A549 (cell line): ENCODE data around the gene CMIP. TPM values are rescaled to one million over a fixed set of nuclear protein-coding genes. Genes with fewer than 3 reads are reported as not detected.

Experiments used
- ATAC-seq, 2 experiments: fragments of 200-7000 bp in 1 of 2; fragments of >200 bp in 1 of 2; cut with Nextera tagmentation in 1 of 2; cut with Tn5 transposase in 1 of 2; 3 replicates each; pipeline versions ENCODE4 v1.8.0 to v1.9.1; 2018 to 2020; ENCODE audit warnings: mild to moderate bottlenecking in 1 of 2, moderate library complexity in 1 of 2
- CTCF ChIA-PET: fragments of 300-600 bp; sonication (Branson Sonifier 250); formaldehyde crosslinking; extraction: SDS; loops from one replicate; lab custom pipeline; 2021; ENCODE audit warnings: antibody characterized with exemption, inconsistent platforms; lab: Yijun Ruan, JAX
- POLR2A ChIA-PET: fragments of 350-600 bp; formaldehyde crosslinking; extraction: SDS; loops from one replicate; lab custom pipeline; 2021; ENCODE audit warnings: antibody characterized with exemption, inconsistent platforms; lab: Yijun Ruan, JAX
- DNase-seq, 2 experiments: peaks; one replicate each; pipeline versions ENCODE4 v3.0.0 to v3.0.0-alpha.2; 2011 to 2016; ENCODE audit warnings: low read depth in 1 of 2, low spot score in 1 of 2
- FAIRE-seq: peaks from 2 replicates; lab custom pipeline; 2011; peaks lifted over from hg19 to GRCh38; lab: Jason Lieb, UNC
- H3K27ac ChIP-seq, 2 experiments: fragments of >200 bp; sonication (Bioruptor Twin); formaldehyde crosslinking; 3 replicates each; pipeline ENCODE4 v1.5.1; 2016 to 2017
- H3K4me1 ChIP-seq: fragments of >200 bp; sonication (Bioruptor Twin); formaldehyde crosslinking; 3 replicates; pipeline ENCODE4 v1.6.1; 2016
- H3K4me2 ChIP-seq: fragments of >200 bp; sonication (Bioruptor Twin); formaldehyde crosslinking; 3 replicates; pipeline ENCODE4 v1.6.1; 2016
- H3K4me3 ChIP-seq: fragments of >200 bp; sonication (Bioruptor Twin); formaldehyde crosslinking; 3 replicates; pipeline ENCODE4 v1.5.1; 2016
- H3K9me3 ChIP-seq: fragments of >200 bp; sonication (Bioruptor Twin); formaldehyde crosslinking; 3 replicates; pipeline ENCODE4 v1.6.1; 2016
- BHLHE40 ChIP-seq: IDR thresholded peaks from 2 replicates; pipeline ENCODE4 v1.6.1; 2012; ENCODE audit warnings: low read depth, low read length, inconsistent platforms
- CBX2 ChIP-seq: fragments of 200-600 bp; sonication (generic); IDR thresholded peaks from 2 replicates; pipeline ENCODE4 v1.6.1; 2016; ENCODE audit warnings: low read depth, mild to moderate bottlenecking, borderline replicate concordance
- CEBPB ChIP-seq, 2 experiments: fragments of >200 bp in 1 of 2; sonication (Bioruptor Twin) in 1 of 2; formaldehyde crosslinking in 1 of 2; IDR thresholded peaks; 2 replicates each; pipeline ENCODE4 v1.6.1; 2012 to 2016
- CHD4 ChIP-seq: fragments of 200-600 bp; sonication (generic); IDR thresholded peaks from 2 replicates; pipeline ENCODE4 v1.6.1; 2016; ENCODE audit warnings: antibody characterized with exemption, mild to moderate bottlenecking, borderline replicate concordance
- FOSL2 ChIP-seq, 2 experiments: fragments of 450-650 bp in 1 of 2; fragments of >200 bp in 1 of 2; sonication (Bioruptor Twin) in 1 of 2; formaldehyde crosslinking; IDR thresholded peaks; 2 replicates each; pipeline versions ENCODE4 v1.5.0 to v1.6.1; 2016 to 2020; ENCODE audit warnings: mild to moderate bottlenecking in 1 of 2, moderate library complexity in 1 of 2
- GATA3 ChIP-seq: IDR thresholded peaks from 2 replicates; pipeline ENCODE4 v1.6.1; 2012; ENCODE audit warnings: borderline replicate concordance
- HEYL ChIP-seq: fragments of 250-450 bp; sonication (Bioruptor Pico); IDR thresholded peaks from 2 replicates; pipeline ENCODE4 v1.8.0; 2021; ENCODE audit warnings: mild to moderate bottlenecking, moderate library complexity
- HOXB13 ChIP-seq: fragments of 250-450 bp; sonication (Bioruptor Pico); IDR thresholded peaks from 2 replicates; pipeline ENCODE4 v1.5.0; 2020; ENCODE audit warnings: low read depth, mild to moderate bottlenecking, moderate library complexity
- KDM1A ChIP-seq: fragments of 200-600 bp; sonication (generic); IDR thresholded peaks from 2 replicates; pipeline ENCODE4 v1.6.1; 2016; ENCODE audit warnings: low read depth, mild to moderate bottlenecking
- NFE2L2 ChIP-seq: fragments of 150-350 bp; conservative IDR thresholded peaks from 2 replicates; pipeline ENCODE4 v1.6.1; 2014; ENCODE audit warnings: low read length
- NR3C1 ChIP-seq: fragments of >200 bp; sonication (Bioruptor Twin); formaldehyde crosslinking; IDR thresholded peaks from 3 replicates; pipeline ENCODE4 v1.6.1; 2017
- POLR2AphosphoS2 ChIP-seq: conservative IDR thresholded peaks from 2 replicates; pipeline ENCODE4 v1.6.1; 2012; ENCODE audit warnings: low read length, improper control_type of control experiment, inconsistent platforms
- RNF2 ChIP-seq: fragments of 200-600 bp; sonication (generic); IDR thresholded peaks from 2 replicates; pipeline ENCODE4 v1.6.1; 2016; ENCODE audit warnings: low read depth, mild to moderate bottlenecking, antibody characterized with exemption, moderate library complexity, borderline replicate concordance
- SMC3 ChIP-seq: fragments of >200 bp; sonication (Bioruptor Twin); formaldehyde crosslinking; IDR thresholded peaks from 3 replicates; pipeline ENCODE4 v1.6.1; 2018; ENCODE audit warnings: inconsistent platforms
- TP53 ChIP-seq: fragments of 250-450 bp; sonication (Bioruptor Pico); IDR thresholded peaks from 2 replicates; pipeline ENCODE4 v1.5.0; 2021; ENCODE audit warnings: mild to moderate bottlenecking, moderate library complexity
- ZFP36 ChIP-seq: fragments of 450-650 bp; IDR thresholded peaks from 2 replicates; pipeline ENCODE4 v1.6.1; 2014; ENCODE audit warnings: borderline replicate concordance; ENCODE audit not compliant: partially characterized antibody
- ZNF302 ChIP-seq: fragments of 250-450 bp; sonication (Bioruptor Pico); IDR thresholded peaks from 2 replicates; pipeline ENCODE4 v1.9.0; 2021; ENCODE audit warnings: inconsistent platforms, mild to moderate bottlenecking, moderate library complexity
- WGBS: methylation state at CpG from one replicate; pipeline ENCODE4 v1.1.6; 2017; ENCODE audit errors: missing lambda C conversion rate; 5-methylcytosine and 5-hydroxymethylcytosine counted together
- polyA plus RNA-seq, 4 experiments: library from polyadenylated mRNA; depleted of rRNA in 3 of 4; stranded (reverse); fragments of >200 nt; fragmentation: RNase III in 1 of 4; extraction: RNeasy Plus Mini Kit Qiagen cat#74134 plus additional on column Dnase treatment in 1 of 4; gene quantifications; 2 replicates in 3 of 4; 3 replicates in 1 of 4; pipeline ENCODE4 v1.2.3, GENCODE V29; 2011 to 2017
- TF ChIP-seq, protein P1 (sequence below): fragments of >200 bp; sonication (Bioruptor Twin); formaldehyde crosslinking; IDR thresholded peaks from 3 replicates; pipeline ENCODE4 v1.5.1; 2016
- TF ChIP-seq, protein P2 (sequence below): IDR thresholded peaks from 2 replicates; pipeline ENCODE4 v1.6.1; 2012
- TF ChIP-seq, protein P3 (sequence below): fragments of 150-350 bp; IDR thresholded peaks from 2 replicates; pipeline ENCODE4 v1.6.1; 2014; ENCODE audit warnings: low read depth, mild to moderate bottlenecking, low read length
- TF ChIP-seq, protein P4 (sequence below): fragments of 450-650 bp; IDR thresholded peaks from 2 replicates; pipeline ENCODE4 v1.6.1; 2014; ENCODE audit warnings: antibody characterized with exemption

The CMIP gene
- polyA plus RNA-seq, 2 of the 4 experiments (the other 2 are of a cell fraction): 21.6 to 125 TPM

DNA sequence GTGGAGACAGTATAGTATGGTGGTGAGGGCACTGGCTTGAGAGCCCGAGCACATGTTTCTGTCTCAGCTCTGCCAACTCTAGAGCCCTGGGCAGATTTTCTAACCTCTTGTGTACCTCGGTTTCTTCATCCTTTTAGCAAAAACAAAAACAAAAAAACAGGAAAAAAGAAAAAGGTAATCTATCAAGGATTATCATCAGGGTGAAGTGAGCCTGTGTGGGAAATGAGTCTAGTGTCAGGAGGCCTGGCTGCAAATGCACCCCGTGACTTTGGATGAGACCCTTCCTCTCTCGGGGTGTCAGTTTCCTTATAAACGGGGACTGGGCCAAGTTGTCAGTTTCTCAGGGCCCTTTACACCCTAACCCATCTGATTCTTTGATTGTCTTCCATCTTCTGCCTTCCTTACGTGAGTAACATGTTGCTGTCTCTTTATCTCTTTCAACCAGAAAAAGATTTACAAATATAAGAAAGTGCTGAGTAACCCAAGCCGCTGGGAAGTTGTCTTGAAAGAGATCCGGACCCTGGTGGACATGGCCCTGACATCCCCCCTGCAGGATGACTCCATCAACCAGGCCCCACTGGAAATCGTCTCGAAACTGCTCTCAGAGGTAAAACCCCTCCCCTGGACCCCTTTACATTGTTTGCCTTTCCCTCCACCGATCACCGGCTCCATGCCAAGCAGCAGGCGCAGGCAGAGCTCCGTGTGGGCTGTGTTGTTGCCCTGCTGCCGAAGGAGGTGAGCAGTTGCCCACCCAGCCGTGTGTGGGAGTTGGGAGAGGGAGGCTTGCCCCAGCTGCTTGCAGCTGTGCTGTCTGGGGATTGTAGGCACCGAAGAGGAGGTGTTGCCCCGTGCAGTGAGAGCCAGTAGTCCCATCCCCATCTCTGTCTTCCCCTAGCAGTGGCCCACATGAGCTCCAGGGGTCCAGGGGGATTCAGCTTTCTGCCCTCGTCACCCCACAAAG lies 207.4 kb downstream of the CMIP start:
- H3K27ac ChIP-seq: peak overlapping the region in 1 of 2 experiments; percentile 58; a peak in 3 of 6 replicates
- ChIA-PET POLR2A (no interaction called here), CTCF (interaction anchor here (2.0 kb wide), 1 partner anchor 12 kb away, joined by 4 read pairs; no protein-coding TSS in a partner anchor)
- FAIRE-seq: no peak
- H3K4me3 ChIP-seq: no peak overlapping the region
- ATAC-seq: no peak
- H3K4me2 ChIP-seq: no peak overlapping the region
- H3K4me1 ChIP-seq: peaks cover 59% of the 10 kb centered on the region
- no peak for DNase-seq
- 91% methylated on average over 19 of the region's 19 CpGs for WGBS
- TF ChIP-seq ZFP36 (no peak), KDM1A (no peak), SMC3 (no peak), HEYL (CRISPR knock-in tag) (no peak), RNF2 (no peak), CBX2 (no peak), FOSL2 (IDR thresholded peaks at IDR 0.05) (no peak), FOSL2 (CRISPR knock-in tag; IDR thresholded peaks at IDR 0.05) (no peak)
- TF ChIP-seq, protein P1, sequence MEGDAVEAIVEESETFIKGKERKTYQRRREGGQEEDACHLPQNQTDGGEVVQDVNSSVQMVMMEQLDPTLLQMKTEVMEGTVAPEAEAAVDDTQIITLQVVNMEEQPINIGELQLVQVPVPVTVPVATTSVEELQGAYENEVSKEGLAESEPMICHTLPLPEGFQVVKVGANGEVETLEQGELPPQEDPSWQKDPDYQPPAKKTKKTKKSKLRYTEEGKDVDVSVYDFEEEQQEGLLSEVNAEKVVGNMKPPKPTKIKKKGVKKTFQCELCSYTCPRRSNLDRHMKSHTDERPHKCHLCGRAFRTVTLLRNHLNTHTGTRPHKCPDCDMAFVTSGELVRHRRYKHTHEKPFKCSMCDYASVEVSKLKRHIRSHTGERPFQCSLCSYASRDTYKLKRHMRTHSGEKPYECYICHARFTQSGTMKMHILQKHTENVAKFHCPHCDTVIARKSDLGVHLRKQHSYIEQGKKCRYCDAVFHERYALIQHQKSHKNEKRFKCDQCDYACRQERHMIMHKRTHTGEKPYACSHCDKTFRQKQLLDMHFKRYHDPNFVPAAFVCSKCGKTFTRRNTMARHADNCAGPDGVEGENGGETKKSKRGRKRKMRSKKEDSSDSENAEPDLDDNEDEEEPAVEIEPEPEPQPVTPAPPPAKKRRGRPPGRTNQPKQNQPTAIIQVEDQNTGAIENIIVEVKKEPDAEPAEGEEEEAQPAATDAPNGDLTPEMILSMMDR: no peak
- H3K9me3 ChIP-seq: no peaks in the 10 kb centered on the region

DNA sequence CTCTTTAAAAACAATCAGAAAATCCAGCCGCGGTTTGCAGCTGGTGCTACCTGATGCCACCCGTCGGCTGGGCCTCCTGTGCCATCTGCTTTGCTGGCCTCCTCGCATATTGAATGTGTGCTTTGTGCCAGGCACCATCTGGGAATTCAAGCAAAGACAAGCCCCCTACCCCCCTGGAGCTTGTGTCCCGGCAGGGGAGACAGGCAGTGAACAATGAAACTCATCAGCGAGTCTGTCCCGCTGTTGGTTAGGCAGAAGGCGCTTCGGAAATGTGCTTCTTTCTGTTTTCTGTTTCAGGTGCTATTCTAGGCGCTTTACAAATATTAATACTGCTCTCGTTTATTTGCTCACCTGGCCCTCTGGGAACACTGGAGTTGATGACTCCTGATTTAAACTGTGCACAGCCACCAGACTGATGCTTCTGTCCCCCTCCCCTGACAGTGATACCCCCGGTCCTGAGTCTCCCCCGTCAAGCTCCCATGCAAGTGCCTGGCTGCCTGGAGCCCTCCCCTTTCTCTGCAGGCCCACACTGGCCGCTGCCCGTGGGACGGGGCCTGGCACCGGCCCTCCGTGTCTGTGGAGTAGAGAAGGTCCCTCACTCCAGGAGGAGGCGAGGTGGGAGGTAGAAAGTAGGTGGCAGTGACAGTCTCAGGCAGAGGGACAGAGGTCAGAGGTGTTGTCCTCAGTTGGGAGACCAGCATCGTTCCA lies 208.3 kb downstream of the CMIP start:
- ChIA-PET CTCF (interaction anchor here (0.7 to 2.1 kb wide), 3 partner anchors 13 to 44 kb away, joined by 4 to 7 read pairs (median 4); no protein-coding TSS in a partner anchor), POLR2A (no interaction called here)
- H3K4me2 ChIP-seq: no peak overlapping the region
- TF ChIP-seq TP53: no peak
- no peak for TF ChIP-seq CEBPB (IDR thresholded peaks at IDR 0.05)
- TF ChIP-seq GATA3: no peak
- TF ChIP-seq CHD4: no peak
- no peak for TF ChIP-seq HOXB13 (CRISPR knock-in tag)
- no peak for TF ChIP-seq NR3C1
- no peak for TF ChIP-seq NFE2L2
- no peak for TF ChIP-seq POLR2AphosphoS2
- TF ChIP-seq, protein P2, sequence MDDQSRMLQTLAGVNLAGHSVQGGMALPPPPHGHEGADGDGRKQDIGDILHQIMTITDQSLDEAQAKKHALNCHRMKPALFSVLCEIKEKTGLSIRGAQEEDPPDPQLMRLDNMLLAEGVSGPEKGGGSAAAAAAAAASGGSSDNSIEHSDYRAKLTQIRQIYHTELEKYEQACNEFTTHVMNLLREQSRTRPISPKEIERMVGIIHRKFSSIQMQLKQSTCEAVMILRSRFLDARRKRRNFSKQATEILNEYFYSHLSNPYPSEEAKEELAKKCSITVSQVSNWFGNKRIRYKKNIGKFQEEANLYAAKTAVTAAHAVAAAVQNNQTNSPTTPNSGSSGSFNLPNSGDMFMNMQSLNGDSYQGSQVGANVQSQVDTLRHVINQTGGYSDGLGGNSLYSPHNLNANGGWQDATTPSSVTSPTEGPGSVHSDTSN: no peak
- TF ChIP-seq ZNF302: no peak
- TF ChIP-seq, protein P3, sequence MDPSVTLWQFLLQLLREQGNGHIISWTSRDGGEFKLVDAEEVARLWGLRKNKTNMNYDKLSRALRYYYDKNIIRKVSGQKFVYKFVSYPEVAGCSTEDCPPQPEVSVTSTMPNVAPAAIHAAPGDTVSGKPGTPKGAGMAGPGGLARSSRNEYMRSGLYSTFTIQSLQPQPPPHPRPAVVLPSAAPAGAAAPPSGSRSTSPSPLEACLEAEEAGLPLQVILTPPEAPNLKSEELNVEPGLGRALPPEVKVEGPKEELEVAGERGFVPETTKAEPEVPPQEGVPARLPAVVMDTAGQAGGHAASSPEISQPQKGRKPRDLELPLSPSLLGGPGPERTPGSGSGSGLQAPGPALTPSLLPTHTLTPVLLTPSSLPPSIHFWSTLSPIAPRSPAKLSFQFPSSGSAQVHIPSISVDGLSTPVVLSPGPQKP: no peak
- no peak for TF ChIP-seq BHLHE40
- TF ChIP-seq, protein P4, sequence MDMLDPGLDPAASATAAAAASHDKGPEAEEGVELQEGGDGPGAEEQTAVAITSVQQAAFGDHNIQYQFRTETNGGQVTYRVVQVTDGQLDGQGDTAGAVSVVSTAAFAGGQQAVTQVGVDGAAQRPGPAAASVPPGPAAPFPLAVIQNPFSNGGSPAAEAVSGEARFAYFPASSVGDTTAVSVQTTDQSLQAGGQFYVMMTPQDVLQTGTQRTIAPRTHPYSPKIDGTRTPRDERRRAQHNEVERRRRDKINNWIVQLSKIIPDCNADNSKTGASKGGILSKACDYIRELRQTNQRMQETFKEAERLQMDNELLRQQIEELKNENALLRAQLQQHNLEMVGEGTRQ: no peak
- no peaks in the 10 kb centered on the region for H3K9me3 ChIP-seq
- no peak overlapping the region for H3K4me3 ChIP-seq
- 94% methylated on average over 19 of the region's 21 CpGs for WGBS
- H3K4me1 ChIP-seq: peaks cover 50% of the 10 kb centered on the region
- no peak for FAIRE-seq
- ATAC-seq: no peak
- H3K27ac ChIP-seq: peak overlapping the region in 1 of 2 experiments; percentile 58; a peak in 1 of 6 replicates
- no peak for DNase-seq
